ENCODE data around the gene CPO.

- no peak for TF ChIP-seq EZH2 (IDR thresholded peaks at IDR 0.05; ENCODE audit: low read length)
- no peak for TF ChIP-seq CTCF (optimal IDR thresholded peaks at IDR 0.05 in 1 of 3, IDR thresholded peaks at IDR 0.05 in 1 of 3, conservative IDR thresholded peaks at IDR 0.05 in 1 of 3; ENCODE audit: extremely low read depth in 1 of 3, insufficient read depth in 2 of 3, low read length in 3 of 3)
Measured at GRCh38 chr2:206983161-206983859, 44.0 kb downstream of the CPO start.
